ENCODE results near the gene CBS. TPM values are rescaled to one million over a fixed set of nuclear protein-coding genes. Genes with fewer than 3 reads are reported as not detected.
"Not testable (repeated sequence)": the region's sequence is repeated elsewhere in the genome, so short reads cannot be mapped to it uniquely, and the experiment has no call there.

CBS gene
- total and polyA plus RNA-seq, 2 donors (not counting 1 experiment from before 2014, with no cell fraction given) = 0.15 to 2.0 TPM

- ATAC-seq (ENCODE audit: low read depth); H3K4me1 ChIP-seq (ENCODE audit: control insufficient read depth in 2 of 2, insufficient read depth in 2 of 2, low read length in 2 of 2); H3K79me2 ChIP-seq (ENCODE audit: control insufficient read depth, insufficient read depth, low read length); CTCF ChIA-PET; H3K4me3 ChIP-seq (ENCODE audit: control extremely low read depth in 1 of 5, extremely low read depth in 1 of 5, insufficient read depth in 1 of 5, low read depth in 2 of 5, low read length in 4 of 5); H3K27ac ChIP-seq (ENCODE audit: low read length in 2 of 2); H3K4me3 Mint-ChIP-seq; H3K4me2 ChIP-seq (replicated peaks; ENCODE audit: low read depth, low read length, poor library complexity, severe bottlenecking); H3K9me3 Mint-ChIP-seq (ENCODE audit: insufficient read depth); DNase-seq; intact Hi-C loops (cut with micrococcal nuclease); H3K27ac Mint-ChIP-seq; H3K9ac ChIP-seq (ENCODE audit: low read length); H2AFZ ChIP-seq (ENCODE audit: insufficient read depth, low read depth, low read length, poor library complexity, severe bottlenecking); H3K36me3 ChIP-seq (replicated peaks in 1 of 2; ENCODE audit: control extremely low read depth in 1 of 2, control insufficient read depth in 1 of 2, extremely low read depth in 1 of 2, insufficient read depth in 2 of 2, low read length in 1 of 2); H3K27me3 Mint-ChIP-seq; H3K27me3 ChIP-seq (replicated peaks in 1 of 4; ENCODE audit: control extremely low read depth in 1 of 4, control insufficient read depth in 3 of 4, insufficient read depth in 4 of 4, low read length in 3 of 4); H4K20me1 ChIP-seq (ENCODE audit: control insufficient read depth, insufficient read depth, low read length, poor library complexity, severe bottlenecking); H3K4me1 Mint-ChIP-seq; POLR2A ChIA-PET; H3K9me3 ChIP-seq (ENCODE audit: control extremely low read depth in 1 of 3, control insufficient read depth in 2 of 3, insufficient read depth in 1 of 3, low read length in 2 of 3): not testable (repeated sequence)
- WGBS (ENCODE audit: insufficient coverage) = no CpG with 5 or more reads among the region's 12 CpGs
Measured at GRCh38 chr21:43068065-43068464, 7.6 kb downstream of the CBS start.

GRCh38 chr21:43066690-43067089 is 8.9 kb downstream of the CBS start:
- H3K4me2 ChIP-seq (replicated peaks; ENCODE audit: low read depth, low read length, poor library complexity, severe bottlenecking); ATAC-seq (ENCODE audit: low read depth); H3K79me2 ChIP-seq (ENCODE audit: control insufficient read depth, insufficient read depth, low read length); intact Hi-C loops (cut with micrococcal nuclease); H3K4me1 Mint-ChIP-seq; H3K4me1 ChIP-seq (ENCODE audit: control insufficient read depth in 2 of 2, insufficient read depth in 2 of 2, low read length in 2 of 2); H3K4me3 ChIP-seq (ENCODE audit: control extremely low read depth in 1 of 5, extremely low read depth in 1 of 5, insufficient read depth in 1 of 5, low read depth in 2 of 5, low read length in 4 of 5); POLR2A ChIA-PET; H3K4me3 Mint-ChIP-seq; H3K27ac Mint-ChIP-seq; H2AFZ ChIP-seq (ENCODE audit: insufficient read depth, low read depth, low read length, poor library complexity, severe bottlenecking); DNase-seq; H4K20me1 ChIP-seq (ENCODE audit: control insufficient read depth, insufficient read depth, low read length, poor library complexity, severe bottlenecking); H3K9ac ChIP-seq (ENCODE audit: low read length); H3K9me3 Mint-ChIP-seq (ENCODE audit: insufficient read depth); H3K27ac ChIP-seq (ENCODE audit: low read length in 2 of 2); H3K27me3 ChIP-seq (replicated peaks in 1 of 4; ENCODE audit: control extremely low read depth in 1 of 4, control insufficient read depth in 3 of 4, insufficient read depth in 4 of 4, low read length in 3 of 4); H3K27me3 Mint-ChIP-seq; H3K9me3 ChIP-seq (ENCODE audit: control extremely low read depth in 1 of 3, control insufficient read depth in 2 of 3, insufficient read depth in 1 of 3, low read length in 2 of 3); H3K36me3 ChIP-seq (replicated peaks in 1 of 2; ENCODE audit: control extremely low read depth in 1 of 2, control insufficient read depth in 1 of 2, extremely low read depth in 1 of 2, insufficient read depth in 2 of 2, low read length in 1 of 2); CTCF ChIA-PET: not testable (repeated sequence)
- no CpG with 5 or more reads among the region's 12 CpGs for WGBS (ENCODE audit: insufficient coverage)

- H3K9ac ChIP-seq (ENCODE audit: low read length); DNase-seq; H3K27ac ChIP-seq (ENCODE audit: low read length in 2 of 2); H3K27me3 Mint-ChIP-seq; ATAC-seq (ENCODE audit: low read depth); H3K4me3 ChIP-seq (ENCODE audit: control extremely low read depth in 1 of 5, extremely low read depth in 1 of 5, insufficient read depth in 1 of 5, low read depth in 2 of 5, low read length in 4 of 5); POLR2A ChIA-PET; H3K27me3 ChIP-seq (replicated peaks in 1 of 4; ENCODE audit: control extremely low read depth in 1 of 4, control insufficient read depth in 3 of 4, insufficient read depth in 4 of 4, low read length in 3 of 4); H3K79me2 ChIP-seq (ENCODE audit: control insufficient read depth, insufficient read depth, low read length); H2AFZ ChIP-seq (ENCODE audit: insufficient read depth, low read depth, low read length, poor library complexity, severe bottlenecking); H3K9me3 ChIP-seq (ENCODE audit: control extremely low read depth in 1 of 3, control insufficient read depth in 2 of 3, insufficient read depth in 1 of 3, low read length in 2 of 3); intact Hi-C loops (cut with micrococcal nuclease); H4K20me1 ChIP-seq (ENCODE audit: control insufficient read depth, insufficient read depth, low read length, poor library complexity, severe bottlenecking); CTCF ChIA-PET; H3K4me2 ChIP-seq (replicated peaks; ENCODE audit: low read depth, low read length, poor library complexity, severe bottlenecking); H3K4me1 Mint-ChIP-seq; H3K9me3 Mint-ChIP-seq (ENCODE audit: insufficient read depth); H3K36me3 ChIP-seq (replicated peaks in 1 of 2; ENCODE audit: control extremely low read depth in 1 of 2, control insufficient read depth in 1 of 2, extremely low read depth in 1 of 2, insufficient read depth in 2 of 2, low read length in 1 of 2); H3K4me1 ChIP-seq (ENCODE audit: control insufficient read depth in 2 of 2, insufficient read depth in 2 of 2, low read length in 2 of 2); H3K27ac Mint-ChIP-seq; H3K4me3 Mint-ChIP-seq: not testable (repeated sequence)
- WGBS (ENCODE audit: insufficient coverage) = no CpG with 5 or more reads among the region's 30 CpGs
Measured at GRCh38 chr21:43065991-43066390, 9.6 kb downstream of the CBS start.

- CTCF ChIA-PET; H3K9ac ChIP-seq (ENCODE audit: low read length); H3K27ac Mint-ChIP-seq; H4K20me1 ChIP-seq (ENCODE audit: control insufficient read depth, insufficient read depth, low read length, poor library complexity, severe bottlenecking); H3K9me3 Mint-ChIP-seq (ENCODE audit: insufficient read depth); H3K4me3 ChIP-seq (ENCODE audit: control extremely low read depth in 1 of 5, extremely low read depth in 1 of 5, insufficient read depth in 1 of 5, low read depth in 2 of 5, low read length in 4 of 5); H3K27ac ChIP-seq (ENCODE audit: low read length in 2 of 2); H2AFZ ChIP-seq (ENCODE audit: insufficient read depth, low read depth, low read length, poor library complexity, severe bottlenecking); intact Hi-C loops (cut with micrococcal nuclease); ATAC-seq (ENCODE audit: low read depth); H3K27me3 ChIP-seq (replicated peaks in 1 of 4; ENCODE audit: control extremely low read depth in 1 of 4, control insufficient read depth in 3 of 4, insufficient read depth in 4 of 4, low read length in 3 of 4); H3K36me3 ChIP-seq (replicated peaks in 1 of 2; ENCODE audit: control extremely low read depth in 1 of 2, control insufficient read depth in 1 of 2, extremely low read depth in 1 of 2, insufficient read depth in 2 of 2, low read length in 1 of 2); H3K9me3 ChIP-seq (ENCODE audit: control extremely low read depth in 1 of 3, control insufficient read depth in 2 of 3, insufficient read depth in 1 of 3, low read length in 2 of 3); H3K4me2 ChIP-seq (replicated peaks; ENCODE audit: low read depth, low read length, poor library complexity, severe bottlenecking); POLR2A ChIA-PET; H3K79me2 ChIP-seq (ENCODE audit: control insufficient read depth, insufficient read depth, low read length); H3K4me1 ChIP-seq (ENCODE audit: control insufficient read depth in 2 of 2, insufficient read depth in 2 of 2, low read length in 2 of 2); DNase-seq; H3K4me1 Mint-ChIP-seq; H3K4me3 Mint-ChIP-seq; H3K27me3 Mint-ChIP-seq: not testable (repeated sequence)
- WGBS (ENCODE audit: insufficient coverage) = no CpG with 5 or more reads among the region's 22 CpGs
Measured at GRCh38 chr21:43064265-43064917, 11.2 kb downstream of the CBS start.
